ENCODE data around the gene ACR.
A peak's percentile ranks its signal among the peaks of the same experiment; 100 is the strongest.

- no peak for TF ChIP-seq EP300 (IDR thresholded peaks at IDR 0.05; ENCODE audit: borderline replicate concordance in 1 of 2, low read depth in 1 of 2, low read length in 1 of 2)
- TF ChIP-seq, protein P1, sequence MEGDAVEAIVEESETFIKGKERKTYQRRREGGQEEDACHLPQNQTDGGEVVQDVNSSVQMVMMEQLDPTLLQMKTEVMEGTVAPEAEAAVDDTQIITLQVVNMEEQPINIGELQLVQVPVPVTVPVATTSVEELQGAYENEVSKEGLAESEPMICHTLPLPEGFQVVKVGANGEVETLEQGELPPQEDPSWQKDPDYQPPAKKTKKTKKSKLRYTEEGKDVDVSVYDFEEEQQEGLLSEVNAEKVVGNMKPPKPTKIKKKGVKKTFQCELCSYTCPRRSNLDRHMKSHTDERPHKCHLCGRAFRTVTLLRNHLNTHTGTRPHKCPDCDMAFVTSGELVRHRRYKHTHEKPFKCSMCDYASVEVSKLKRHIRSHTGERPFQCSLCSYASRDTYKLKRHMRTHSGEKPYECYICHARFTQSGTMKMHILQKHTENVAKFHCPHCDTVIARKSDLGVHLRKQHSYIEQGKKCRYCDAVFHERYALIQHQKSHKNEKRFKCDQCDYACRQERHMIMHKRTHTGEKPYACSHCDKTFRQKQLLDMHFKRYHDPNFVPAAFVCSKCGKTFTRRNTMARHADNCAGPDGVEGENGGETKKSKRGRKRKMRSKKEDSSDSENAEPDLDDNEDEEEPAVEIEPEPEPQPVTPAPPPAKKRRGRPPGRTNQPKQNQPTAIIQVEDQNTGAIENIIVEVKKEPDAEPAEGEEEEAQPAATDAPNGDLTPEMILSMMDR (IDR thresholded peaks at IDR 0.05): peak; percentile 70
- no peak for TF ChIP-seq NRF1 (IDR thresholded peaks at IDR 0.05; ENCODE audit: low read depth, low read length)
- TF ChIP-seq REST (IDR thresholded peaks at IDR 0.05; ENCODE audit: low read depth, low read length): no peak
- TF ChIP-seq SMC3 (IDR thresholded peaks at IDR 0.05; ENCODE audit: low read depth, low read length): peak; percentile 51
- no peak for TF ChIP-seq YY1 (IDR thresholded peaks at IDR 0.05; ENCODE audit: low read depth)
- peak; percentile 60; the same call in 1 of the 2 replicates for TF ChIP-seq MXI1 (IDR thresholded peaks at IDR 0.05; ENCODE audit: low read depth, low read length)
- no peak for TF ChIP-seq ZBTB33 (IDR thresholded peaks at IDR 0.05; ENCODE audit: borderline replicate concordance, low read depth)
- no peak for TF ChIP-seq RFX5 (IDR thresholded peaks at IDR 0.05; ENCODE audit: low read length)
- no peak for TF ChIP-seq POLR2AphosphoS5 (IDR thresholded peaks at IDR 0.05; ENCODE audit: low read depth, low read length)
Observed at GRCh38 chr22:50731811-50732624, 6.0 kb upstream of the ACR start.
